ENCODE measurements around the gene RNF34.

DNA sequence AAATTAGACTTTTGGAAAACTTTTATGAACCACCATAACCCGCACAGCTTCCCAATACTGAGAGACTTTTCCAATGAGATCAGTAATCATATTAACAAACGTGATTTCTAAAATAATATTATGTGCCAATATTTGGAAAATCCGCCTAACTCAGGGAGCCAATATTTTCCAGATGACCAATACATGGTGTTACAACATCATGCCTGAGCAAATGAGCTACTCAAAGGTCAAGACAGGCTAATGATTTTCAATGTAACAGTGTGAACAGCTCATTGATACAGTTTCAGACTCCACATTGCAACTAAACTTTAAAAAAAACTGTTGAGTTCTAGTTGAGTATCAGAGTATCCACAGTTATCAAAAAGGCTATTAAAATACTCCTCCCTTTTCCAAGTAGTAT, 46.8 kb downstream of the RNF34 start:
- TF ChIP-seq, protein P1, sequence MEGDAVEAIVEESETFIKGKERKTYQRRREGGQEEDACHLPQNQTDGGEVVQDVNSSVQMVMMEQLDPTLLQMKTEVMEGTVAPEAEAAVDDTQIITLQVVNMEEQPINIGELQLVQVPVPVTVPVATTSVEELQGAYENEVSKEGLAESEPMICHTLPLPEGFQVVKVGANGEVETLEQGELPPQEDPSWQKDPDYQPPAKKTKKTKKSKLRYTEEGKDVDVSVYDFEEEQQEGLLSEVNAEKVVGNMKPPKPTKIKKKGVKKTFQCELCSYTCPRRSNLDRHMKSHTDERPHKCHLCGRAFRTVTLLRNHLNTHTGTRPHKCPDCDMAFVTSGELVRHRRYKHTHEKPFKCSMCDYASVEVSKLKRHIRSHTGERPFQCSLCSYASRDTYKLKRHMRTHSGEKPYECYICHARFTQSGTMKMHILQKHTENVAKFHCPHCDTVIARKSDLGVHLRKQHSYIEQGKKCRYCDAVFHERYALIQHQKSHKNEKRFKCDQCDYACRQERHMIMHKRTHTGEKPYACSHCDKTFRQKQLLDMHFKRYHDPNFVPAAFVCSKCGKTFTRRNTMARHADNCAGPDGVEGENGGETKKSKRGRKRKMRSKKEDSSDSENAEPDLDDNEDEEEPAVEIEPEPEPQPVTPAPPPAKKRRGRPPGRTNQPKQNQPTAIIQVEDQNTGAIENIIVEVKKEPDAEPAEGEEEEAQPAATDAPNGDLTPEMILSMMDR (IDR thresholded peaks at IDR 0.05): no peak
- no peak for TF ChIP-seq POLR2AphosphoS5 (IDR thresholded peaks at IDR 0.05)
